ENCODE measurements around the gene PNKD.

Gene PNKD

GRCh38 chr2:218364196-218364595 is 93.9 kb downstream of the PNKD start:
- Histone ChIP-seq H4K20me1 (ENCODE audit: low read depth, low read length) (no peaks in the 10 kb centered on the region), H3K36me3 (ENCODE audit: low read length) (no peaks in the 10 kb centered on the region), H3K4me2 (ENCODE audit: low read depth, low read length, poor library complexity, severe bottlenecking) (no peak overlapping the region), H3K27ac (ENCODE audit: low read depth, low read length) (no peak overlapping the region), H3K9me2 (replicated peaks; ENCODE audit: insufficient read depth, low read length) (no peaks in the 10 kb centered on the region), H3K9ac (ENCODE audit: low read length) (no peak overlapping the region), H3K27me3 (ENCODE audit: low read length) (no peaks in the 10 kb centered on the region), H3K4me3 (ENCODE audit: insufficient read depth, low read length, poor library complexity, severe bottlenecking) (no peak overlapping the region), H3F3A (ENCODE audit: insufficient read depth) (no peaks in the 10 kb centered on the region), H3K79me2 (ENCODE audit: insufficient read depth, low read length) (no peaks in the 10 kb centered on the region), H3K9me3 (ENCODE audit: insufficient read depth, low read length) (no peaks in the 10 kb centered on the region), H2AFZ (ENCODE audit: low read depth, low read length, severe bottlenecking) (no peak overlapping the region)
- TF ChIP-seq EZH2phosphoT487 (conservative IDR thresholded peaks at IDR 0.05; ENCODE audit: low read length) (no peak), CTCF (IDR thresholded peaks at IDR 0.05; ENCODE audit: insufficient read depth, low read length, poor library complexity, severe bottlenecking) (no peak)

- no peaks in the 10 kb centered on the region for H3K27me3 ChIP-seq (ENCODE audit: low read length)
- H2AFZ ChIP-seq (ENCODE audit: low read depth, low read length, severe bottlenecking) = no peak overlapping the region
- H3K4me2 ChIP-seq (ENCODE audit: low read depth, low read length, poor library complexity, severe bottlenecking) = no peak overlapping the region
Observed at GRCh38 chr2:218366621-218367414, 96.5 kb downstream of the PNKD start.

GRCh38 chr2:218367415-218368149 is 97.3 kb downstream of the PNKD start:
- Histone ChIP-seq H2AFZ (ENCODE audit: low read depth, low read length, severe bottlenecking) (peak overlapping the region; percentile 81), H3K27ac (ENCODE audit: low read depth, low read length) (no peak overlapping the region)

More at GRCh38 chr2:218366621-218367414, 96.5 kb downstream of the PNKD start:
- no peaks in the 10 kb centered on the region for H3K9me3 ChIP-seq (ENCODE audit: insufficient read depth, low read length)
- no peaks in the 10 kb centered on the region for H3K9me2 ChIP-seq (replicated peaks; ENCODE audit: insufficient read depth, low read length)
- no peaks in the 10 kb centered on the region for H3K36me3 ChIP-seq (ENCODE audit: low read length)
- TF ChIP-seq CTCF (IDR thresholded peaks at IDR 0.05; ENCODE audit: insufficient read depth, low read length, poor library complexity, severe bottlenecking) = no peak
- no peak for TF ChIP-seq EZH2phosphoT487 (conservative IDR thresholded peaks at IDR 0.05; ENCODE audit: low read length)
- no peak overlapping the region for H3K9ac ChIP-seq (ENCODE audit: low read length)
- no peak overlapping the region for H3K27ac ChIP-seq (ENCODE audit: low read depth, low read length)
- no peak overlapping the region for H3K4me3 ChIP-seq (ENCODE audit: insufficient read depth, low read length, poor library complexity, severe bottlenecking)
- H3F3A ChIP-seq (ENCODE audit: insufficient read depth) = no peaks in the 10 kb centered on the region
- H3K79me2 ChIP-seq (ENCODE audit: insufficient read depth, low read length) = no peaks in the 10 kb centered on the region
- H4K20me1 ChIP-seq (ENCODE audit: low read depth, low read length) = no peaks in the 10 kb centered on the region

More at GRCh38 chr2:218367415-218368149, 97.3 kb downstream of the PNKD start:
- Histone ChIP-seq H3K4me2 (ENCODE audit: low read depth, low read length, poor library complexity, severe bottlenecking) (peak overlapping the region; percentile 33), H3K9me3 (ENCODE audit: insufficient read depth, low read length) (no peaks in the 10 kb centered on the region), H3K9ac (ENCODE audit: low read length) (peak overlapping the region; percentile 20; the same call in 1 of the 2 replicates), H3K4me3 (ENCODE audit: insufficient read depth, low read length, poor library complexity, severe bottlenecking) (peak overlapping the region; percentile 28), H3F3A (ENCODE audit: insufficient read depth) (no peaks in the 10 kb centered on the region), H3K79me2 (ENCODE audit: insufficient read depth, low read length) (no peaks in the 10 kb centered on the region), H3K27me3 (ENCODE audit: low read length) (no peaks in the 10 kb centered on the region), H3K9me2 (replicated peaks; ENCODE audit: insufficient read depth, low read length) (no peaks in the 10 kb centered on the region), H4K20me1 (ENCODE audit: low read depth, low read length) (no peaks in the 10 kb centered on the region), H3K36me3 (ENCODE audit: low read length) (no peaks in the 10 kb centered on the region)
- TF ChIP-seq CTCF (IDR thresholded peaks at IDR 0.05; ENCODE audit: insufficient read depth, low read length, poor library complexity, severe bottlenecking) (no peak), EZH2phosphoT487 (conservative IDR thresholded peaks at IDR 0.05; ENCODE audit: low read length) (no peak)

All from SU-DHL-6 (cell line).